Central memory CD4-positive, alpha-beta T cell (primary cell): ENCODE results near the gene CHMP1A.

Experiments used
- DNase-seq: peaks from one replicate; pipeline ENCODE4 v3.0.0; 2022

CHMP1A gene

GRCh38 chr16:89602952-89603590 is 54.4 kb downstream of the CHMP1A start:
- no peak for DNase-seq

- peak; percentile 38 for DNase-seq
These were observed 55.1 kb downstream of the CHMP1A start for GRCh38 chr16:89602273-89602951.

GRCh38 chr16:89601906-89602272 is 55.6 kb downstream of the CHMP1A start:
- DNase-seq: no peak

DNA sequence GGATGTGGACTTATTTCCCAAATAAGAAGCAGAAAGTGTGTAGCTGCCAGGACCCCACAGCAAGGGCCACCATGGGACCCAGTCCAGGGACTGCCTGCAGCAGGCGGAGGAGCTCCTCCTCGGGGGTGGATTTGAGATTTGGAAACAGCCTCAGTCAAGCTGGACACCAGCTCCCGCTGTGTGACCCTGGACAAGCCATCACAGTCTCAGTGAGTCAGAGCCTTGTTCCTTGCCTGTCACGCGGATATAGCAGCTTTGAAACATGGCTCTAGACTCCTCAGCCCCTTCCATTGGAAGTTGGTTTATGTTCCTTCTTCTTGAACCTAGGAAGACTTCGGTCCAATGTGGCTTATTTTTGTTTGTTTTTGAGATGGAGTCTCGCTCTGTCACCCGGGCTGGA is 56.6 kb downstream of the CHMP1A start:
- no peak for DNase-seq

DNA sequence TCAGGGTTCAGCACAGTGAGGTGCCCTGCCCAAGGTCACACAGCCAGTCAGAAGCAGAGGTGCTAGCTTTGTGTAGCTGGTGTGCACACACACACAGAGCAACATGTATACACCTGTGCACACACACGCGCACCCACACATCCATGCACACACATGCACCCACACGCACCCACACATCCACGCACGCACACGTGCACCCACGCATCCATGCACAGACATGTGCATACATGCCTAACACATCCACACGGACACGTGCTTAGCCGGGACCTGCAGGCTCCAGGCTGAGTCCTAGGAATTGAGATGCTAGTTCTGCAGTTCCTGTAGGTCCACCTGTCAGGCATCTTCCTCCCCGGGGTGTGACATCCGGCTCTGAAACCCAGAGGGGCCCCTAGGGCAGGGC is 57.1 kb downstream of the CHMP1A start:
- no peak for DNase-seq

DNA sequence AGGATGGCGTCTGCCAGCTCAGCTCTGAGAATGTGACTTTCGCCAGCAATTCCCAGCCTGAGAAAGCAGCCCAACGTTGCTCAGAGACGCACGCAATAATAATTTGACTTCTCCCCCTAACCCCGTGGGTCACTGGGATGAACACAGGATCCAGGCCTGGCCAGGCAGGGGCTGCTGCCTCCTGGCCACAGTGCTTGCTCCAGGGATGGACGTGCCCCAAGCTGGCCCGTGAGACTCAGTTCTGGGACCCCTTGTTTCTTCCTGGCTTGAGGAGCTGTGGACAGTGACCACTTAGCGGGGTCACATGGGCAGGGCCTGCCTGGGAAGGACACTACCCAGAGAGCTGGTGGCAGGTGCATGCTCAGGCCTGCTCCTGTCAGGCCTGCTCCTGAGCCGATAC is 57.6 kb downstream of the CHMP1A start:
- DNase-seq: no peak

DNA sequence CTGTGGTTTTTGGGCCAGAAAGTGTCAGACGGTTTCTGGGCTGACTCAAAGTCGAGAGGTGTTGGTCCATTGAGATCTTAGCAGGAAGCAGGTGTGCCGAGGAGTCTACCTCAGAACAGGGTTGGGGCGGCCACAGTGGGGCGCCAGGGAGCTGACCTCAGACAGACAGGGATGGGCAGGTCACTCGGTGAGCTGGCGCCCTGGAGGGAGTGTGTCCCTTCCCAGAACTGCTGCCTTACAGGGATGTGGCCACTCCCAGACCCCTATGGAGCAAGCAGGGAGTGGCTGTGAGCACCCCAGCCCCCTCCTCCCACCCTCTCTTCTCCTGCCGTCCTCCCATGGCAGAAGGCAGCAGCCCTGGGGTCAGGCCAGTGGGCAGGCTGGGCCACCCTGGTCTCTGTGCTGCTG is 58.1 kb downstream of the CHMP1A start:
- no peak for DNase-seq

DNA sequence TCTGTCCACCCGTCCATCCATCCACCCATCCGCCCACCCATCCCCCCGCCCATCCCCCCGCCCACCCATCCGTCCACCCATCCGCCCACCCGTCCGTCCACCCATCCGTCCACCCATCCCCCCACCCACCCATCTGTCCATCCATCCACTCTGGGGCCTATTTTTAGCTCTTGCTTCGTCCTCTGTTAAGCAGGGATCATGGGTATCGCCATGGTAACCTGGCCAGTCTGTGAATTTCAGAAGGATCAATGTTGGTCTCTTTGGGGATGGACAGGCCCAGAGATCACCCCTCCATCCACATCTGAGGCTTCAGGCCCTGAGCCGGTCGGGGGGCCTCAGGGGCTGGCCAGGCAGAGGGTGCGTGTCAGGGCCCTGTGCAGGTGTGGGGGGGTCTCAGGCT is 59.3 kb downstream of the CHMP1A start:
- no peak for DNase-seq

DNA sequence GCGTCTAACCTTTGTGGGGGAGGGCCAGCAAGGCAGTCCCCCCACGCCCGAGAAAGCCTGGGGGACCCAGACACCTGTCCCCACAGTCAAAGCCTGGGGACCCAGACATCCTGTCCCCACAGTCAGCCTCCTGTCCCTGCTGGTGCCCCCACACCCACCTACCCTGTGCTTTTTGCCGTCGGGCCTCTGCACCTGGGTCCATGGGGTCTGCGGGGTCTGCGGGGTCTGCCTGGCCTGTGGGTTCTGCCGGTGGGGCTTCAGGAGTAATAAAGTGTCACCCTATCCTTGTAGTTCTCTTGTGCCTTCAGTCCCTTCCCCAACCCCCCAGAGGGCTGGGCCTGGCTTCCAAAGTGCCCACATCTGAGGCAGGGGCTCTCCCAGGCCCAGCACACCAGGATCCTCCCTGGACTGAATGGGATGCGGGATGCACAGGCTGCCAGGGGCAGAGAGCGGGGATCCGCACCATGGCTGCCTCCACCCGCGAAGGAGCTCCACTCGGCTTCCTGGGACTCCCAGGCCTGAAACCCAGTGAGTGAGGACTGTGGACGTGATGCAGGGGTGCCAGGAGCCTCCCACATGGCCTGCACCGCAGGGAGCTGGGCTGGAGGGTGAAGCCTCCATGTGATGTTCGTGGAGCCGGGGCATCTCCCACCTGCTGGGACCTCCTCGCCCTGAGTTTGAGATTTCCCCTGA is 60.4 kb downstream of the CHMP1A start:
- DNase-seq: no peak

DNA sequence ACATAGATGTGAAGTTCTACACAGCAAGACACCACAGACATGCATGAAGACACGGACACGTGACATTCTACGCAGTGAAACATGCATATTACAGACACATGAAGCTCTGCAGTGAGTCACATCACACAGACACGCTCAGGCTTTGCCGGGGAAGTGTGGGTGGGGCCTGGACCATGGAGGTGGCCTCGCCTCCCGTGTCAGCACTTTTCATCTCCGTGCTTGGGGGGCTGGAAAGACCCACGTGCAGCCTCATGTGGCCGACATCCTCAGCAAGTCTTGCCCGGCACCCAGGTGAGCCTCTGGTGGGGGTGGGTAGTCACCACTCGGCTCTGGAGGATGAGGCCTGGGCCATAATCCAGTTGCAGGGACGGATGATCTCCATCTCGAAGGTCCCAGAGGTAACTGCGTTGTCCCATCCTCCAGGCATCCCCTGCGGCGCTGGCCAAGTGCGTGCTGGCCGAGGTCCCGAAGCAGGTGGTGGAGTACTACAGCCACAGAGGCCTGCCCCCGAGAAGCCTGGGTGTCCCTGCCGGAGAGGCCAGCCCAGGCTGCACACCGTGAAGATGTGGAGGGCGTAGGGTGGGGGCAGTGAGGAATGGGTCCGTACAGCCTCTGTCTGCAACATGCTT is 61.3 kb downstream of the CHMP1A start:
- no peak for DNase-seq

DNA sequence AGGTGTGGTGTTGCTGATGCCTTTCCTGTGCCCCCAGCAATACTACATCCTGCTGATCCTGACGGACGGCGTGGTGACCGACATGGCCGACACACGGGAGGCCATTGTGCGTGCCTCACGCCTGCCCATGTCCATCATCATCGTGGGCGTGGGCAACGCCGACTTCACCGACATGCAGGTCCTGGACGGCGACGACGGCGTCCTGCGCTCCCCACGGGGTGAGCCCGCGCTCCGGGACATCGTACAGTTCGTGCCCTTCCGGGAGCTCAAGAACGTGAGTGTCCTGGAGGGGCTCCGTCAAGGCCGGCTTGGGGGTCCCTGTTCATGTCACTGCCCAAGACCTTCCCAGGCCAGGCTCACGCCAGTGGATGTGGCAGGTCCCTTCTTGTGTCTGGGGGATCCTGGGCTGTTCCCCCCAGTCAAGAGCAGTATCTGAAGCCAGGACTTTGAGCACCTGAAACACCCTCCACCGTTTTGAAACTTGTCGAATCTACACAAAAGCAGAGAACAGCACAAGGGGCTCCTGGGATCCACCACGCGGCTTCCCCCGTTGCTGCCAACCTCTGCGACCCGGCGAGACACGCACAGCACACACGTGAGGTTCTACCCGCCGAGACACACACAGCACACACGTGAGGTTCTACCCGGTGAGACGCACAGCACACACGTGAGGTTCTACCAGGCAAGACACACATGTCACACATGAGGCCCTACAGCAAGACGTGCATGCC is 62.0 kb downstream of the CHMP1A start:
- no peak for DNase-seq
